ENCODE results near the gene STK24.
"Not testable (repeated sequence)": the region's sequence is repeated elsewhere in the genome, so short reads cannot be mapped to it uniquely, and the experiment has no call there.

The STK24 gene

DNA sequence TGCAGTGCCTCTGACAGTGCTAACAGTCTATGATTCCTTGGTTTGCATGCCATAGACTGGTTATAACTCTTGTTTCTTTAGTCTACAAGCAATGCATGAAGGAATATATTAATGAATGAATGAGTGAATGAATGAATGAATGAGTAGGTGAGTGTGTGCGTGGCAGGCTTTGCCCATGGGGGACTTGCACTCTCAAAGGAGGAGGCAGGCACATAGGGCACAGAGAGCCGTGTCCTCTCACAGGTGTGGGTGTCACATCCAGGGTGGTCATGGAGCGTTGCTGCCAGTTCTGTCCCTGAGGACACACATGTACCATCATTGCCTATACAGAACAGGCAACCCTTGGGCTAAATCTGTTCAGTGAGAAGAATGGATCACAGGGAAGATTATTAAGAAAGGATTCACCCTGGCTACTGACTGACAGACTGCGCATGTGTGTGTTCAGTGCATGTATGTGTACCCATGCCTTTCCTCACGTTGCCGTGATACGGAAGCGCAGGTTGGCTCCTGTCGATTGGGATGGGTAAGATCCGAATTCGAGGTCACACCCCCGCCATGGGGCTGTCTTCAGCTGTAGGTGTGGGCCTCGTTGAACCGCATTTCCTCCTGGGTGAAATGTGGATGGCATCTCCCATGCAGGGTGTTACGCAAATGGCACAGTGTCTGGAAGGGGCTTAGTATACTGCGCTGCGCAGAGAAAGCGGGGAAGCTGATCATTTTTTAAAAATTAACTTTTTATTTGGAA lies 161.4 kb downstream of the STK24 start:
- TF ChIP-seq, protein P1, sequence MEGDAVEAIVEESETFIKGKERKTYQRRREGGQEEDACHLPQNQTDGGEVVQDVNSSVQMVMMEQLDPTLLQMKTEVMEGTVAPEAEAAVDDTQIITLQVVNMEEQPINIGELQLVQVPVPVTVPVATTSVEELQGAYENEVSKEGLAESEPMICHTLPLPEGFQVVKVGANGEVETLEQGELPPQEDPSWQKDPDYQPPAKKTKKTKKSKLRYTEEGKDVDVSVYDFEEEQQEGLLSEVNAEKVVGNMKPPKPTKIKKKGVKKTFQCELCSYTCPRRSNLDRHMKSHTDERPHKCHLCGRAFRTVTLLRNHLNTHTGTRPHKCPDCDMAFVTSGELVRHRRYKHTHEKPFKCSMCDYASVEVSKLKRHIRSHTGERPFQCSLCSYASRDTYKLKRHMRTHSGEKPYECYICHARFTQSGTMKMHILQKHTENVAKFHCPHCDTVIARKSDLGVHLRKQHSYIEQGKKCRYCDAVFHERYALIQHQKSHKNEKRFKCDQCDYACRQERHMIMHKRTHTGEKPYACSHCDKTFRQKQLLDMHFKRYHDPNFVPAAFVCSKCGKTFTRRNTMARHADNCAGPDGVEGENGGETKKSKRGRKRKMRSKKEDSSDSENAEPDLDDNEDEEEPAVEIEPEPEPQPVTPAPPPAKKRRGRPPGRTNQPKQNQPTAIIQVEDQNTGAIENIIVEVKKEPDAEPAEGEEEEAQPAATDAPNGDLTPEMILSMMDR (IDR thresholded peaks at IDR 0.05; ENCODE audit: insufficient read depth, missing control alignments) = no peak
- DNase-seq (ENCODE audit: insufficient read length, low spot score) (no peak), FAIRE-seq (no peak)

DNA sequence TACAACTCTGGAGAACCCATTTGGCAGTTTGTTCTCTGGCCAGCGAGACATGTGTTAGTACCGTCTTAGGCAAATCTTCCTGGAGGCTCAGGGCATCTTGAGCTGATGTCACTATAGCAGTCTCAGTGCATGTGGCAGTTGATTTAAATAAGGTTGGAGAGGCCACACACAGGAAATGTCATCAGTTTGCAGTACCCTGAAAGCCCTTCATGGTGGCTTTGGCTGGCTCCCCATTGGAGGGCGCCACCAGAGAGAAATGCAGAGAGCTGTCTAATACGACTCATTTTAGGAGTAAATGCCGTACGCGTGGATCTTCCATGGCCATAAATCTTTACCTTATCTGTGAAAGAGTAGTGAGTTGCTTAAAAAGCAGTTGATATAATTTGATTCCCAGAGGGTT lies 163.1 kb downstream of the STK24 start:
- FAIRE-seq (no peak), DNase-seq (ENCODE audit: insufficient read length, low spot score) (no peak)
- TF ChIP-seq, protein P1 (IDR thresholded peaks at IDR 0.05; ENCODE audit: insufficient read depth, missing control alignments) = no peak

DNA sequence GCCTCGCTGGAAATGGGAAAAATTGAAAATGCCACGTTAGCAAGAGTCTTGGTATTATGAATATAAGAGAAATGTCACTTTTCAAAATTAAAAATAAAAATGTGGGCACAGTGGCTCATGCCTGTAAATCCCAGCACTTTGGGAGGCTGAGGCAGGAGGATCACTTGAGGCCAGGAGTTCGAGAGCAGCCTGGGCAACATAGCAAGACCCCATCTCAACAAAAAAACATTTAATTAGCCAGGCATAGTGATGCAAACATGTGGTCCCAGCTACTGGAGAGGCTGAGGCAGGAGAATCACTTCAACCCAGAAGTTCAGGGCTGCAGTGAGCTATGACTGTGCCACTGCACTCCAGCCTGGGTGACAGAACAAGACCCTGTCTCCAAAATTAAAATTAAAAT lies 163.6 kb downstream of the STK24 start:
- not testable (repeated sequence) for FAIRE-seq; DNase-seq (ENCODE audit: insufficient read length, low spot score)

DNA sequence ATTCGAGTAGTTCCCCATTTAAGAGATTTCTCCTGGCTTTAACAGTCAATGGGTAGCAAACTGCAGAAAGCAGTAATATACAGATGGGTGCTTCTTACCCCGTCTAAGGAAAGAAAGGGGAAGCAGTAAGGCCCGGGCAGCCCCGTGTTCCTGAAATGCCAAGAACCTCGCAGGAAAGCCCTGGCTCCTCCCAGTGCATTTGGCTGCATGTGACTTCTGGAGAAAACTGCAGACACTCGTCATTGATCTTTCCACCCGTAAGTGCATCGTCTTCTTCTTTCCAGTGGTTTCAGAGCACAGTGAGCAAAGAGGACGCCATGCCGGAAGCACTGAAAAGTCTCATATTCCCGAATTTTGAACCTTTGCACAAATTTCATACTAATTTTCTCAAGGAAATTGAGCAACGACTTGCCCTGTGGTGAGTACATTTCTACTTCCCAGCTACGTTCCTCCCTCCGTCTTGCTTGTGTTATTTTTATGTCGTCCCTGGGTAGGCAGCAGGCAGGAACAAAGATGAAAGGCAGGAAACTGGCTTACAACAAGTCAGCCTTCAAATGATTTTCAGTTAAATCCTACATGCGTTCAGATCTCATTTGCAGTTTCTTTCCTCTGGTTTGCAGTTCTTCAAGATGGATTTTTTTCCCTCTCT lies 165.2 kb downstream of the STK24 start:
- DNase-seq (ENCODE audit: insufficient read length, low spot score) = no peak
- TF ChIP-seq, protein P1 (IDR thresholded peaks at IDR 0.05; ENCODE audit: insufficient read depth, missing control alignments) = no peak
- FAIRE-seq = no peak

DNA sequence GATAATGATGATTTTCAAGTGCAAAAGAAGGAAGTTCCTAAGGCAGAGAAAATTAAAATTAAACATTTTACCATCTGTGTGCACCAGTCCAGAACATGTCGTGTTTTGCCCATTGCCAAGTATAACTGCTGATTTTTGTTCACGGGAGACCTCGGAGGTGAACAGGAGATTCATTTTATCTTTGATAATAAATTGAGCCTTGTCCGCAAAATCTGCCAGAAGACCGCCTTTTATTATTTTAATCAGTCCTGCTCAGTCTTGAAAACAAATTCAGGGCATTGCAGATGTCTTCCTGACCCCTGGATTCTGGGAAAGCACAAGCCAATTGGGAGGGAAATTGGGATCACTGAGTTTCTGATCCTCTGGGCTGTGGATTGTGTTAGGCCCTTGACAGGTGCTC lies 165.9 kb downstream of the STK24 start:
- FAIRE-seq = no peak
- DNase-seq (ENCODE audit: insufficient read length, low spot score) = no peak
- TF ChIP-seq, protein P1 (IDR thresholded peaks at IDR 0.05; ENCODE audit: insufficient read depth, missing control alignments) = no peak

DNA sequence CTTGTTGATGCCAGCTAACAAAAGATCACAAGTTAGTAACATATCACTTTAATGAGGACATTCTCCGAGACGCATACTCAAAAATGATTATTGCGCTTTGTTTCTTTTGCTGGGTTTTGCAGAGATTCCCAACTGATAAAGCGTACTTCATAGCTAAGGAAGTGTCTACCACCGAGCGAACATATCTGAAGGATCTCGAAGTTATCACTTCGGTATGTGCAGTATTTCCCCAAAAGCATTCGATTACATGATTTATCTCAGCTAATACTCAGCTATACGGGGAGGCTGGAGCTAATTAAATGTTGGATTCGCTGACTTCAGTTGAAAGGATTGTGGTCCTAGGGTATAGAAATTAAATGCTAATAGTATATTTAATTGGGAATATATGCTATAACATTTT lies 166.3 kb downstream of the STK24 start:
- TF ChIP-seq, protein P1 (IDR thresholded peaks at IDR 0.05; ENCODE audit: insufficient read depth, missing control alignments) = no peak
- DNase-seq (ENCODE audit: insufficient read length, low spot score) = no peak
- no peak for FAIRE-seq

DNA sequence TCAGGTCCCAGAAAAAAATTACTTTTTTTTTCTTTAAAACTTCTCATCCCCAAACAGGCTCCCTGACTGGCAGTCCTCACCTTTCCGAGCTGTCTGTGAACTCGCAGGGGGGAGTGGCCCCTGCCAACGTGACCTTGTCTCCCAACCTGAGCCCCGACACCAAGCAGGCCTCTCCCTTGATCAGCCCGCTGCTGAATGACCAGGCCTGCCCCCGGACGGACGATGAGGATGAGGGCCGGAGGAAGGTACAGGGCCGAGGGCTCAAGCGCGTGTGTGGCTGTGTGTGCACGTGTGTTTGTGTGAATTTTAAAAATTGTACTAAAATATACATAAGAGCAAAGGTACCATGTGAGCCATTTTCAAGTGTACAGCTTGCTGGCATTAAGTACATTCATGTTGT lies 167.6 kb downstream of the STK24 start:
- DNase-seq (ENCODE audit: insufficient read length, low spot score) (no peak), FAIRE-seq (no peak)
- TF ChIP-seq, protein P1 (IDR thresholded peaks at IDR 0.05; ENCODE audit: insufficient read depth, missing control alignments) = no peak

Data from D721Med (cell line).